Right lobe of liver (tissue), 4 donors: ENCODE results near the gene DDX49.

Experiments
- CTCF ChIP-seq, 4 donors: fragments of 200-600 bp in 3 of 4; fragments of 450-650 bp in 1 of 4; IDR thresholded peaks; one replicate each; pipeline versions ENCODE4 v1.5.1 to v1.8.0; 2016 to 2022; ENCODE audit warnings: antibody characterized with exemption in 4 of 4, mild to moderate bottlenecking in 2 of 4
- POLR2A ChIP-seq: fragments of 450-650 bp; IDR thresholded peaks from one replicate; pipeline ENCODE4 v1.6.1; 2017; ENCODE audit warnings: antibody characterized with exemption, mild to moderate bottlenecking
- donor health status: DM: no; HTN: no; CAD: no.
- donor health status: DM: no; HTN: no; CAD: no.
- donor health status: DM: no; HTN: yes; CAD: no.

GRCh38 chr19:18905058-18905456 is 14.5 kb upstream of the DDX49 start:
- no peak for TF ChIP-seq CTCF (IDR thresholded peaks at IDR 0.05)
- no peak for TF ChIP-seq POLR2A
